GM12872 (cell line): Measurements from ENCODE around the gene LAMTOR2.

Source experiments
- TF ChIP-seq, protein P1 (sequence below): IDR thresholded peaks from 3 replicates; pipeline ENCODE4 v1.5.1; 2011; ENCODE audit warnings: low read depth, mild to moderate bottlenecking, low read length, moderate library complexity; ENCODE audit not compliant: insufficient read depth

LAMTOR2 gene

DNA sequence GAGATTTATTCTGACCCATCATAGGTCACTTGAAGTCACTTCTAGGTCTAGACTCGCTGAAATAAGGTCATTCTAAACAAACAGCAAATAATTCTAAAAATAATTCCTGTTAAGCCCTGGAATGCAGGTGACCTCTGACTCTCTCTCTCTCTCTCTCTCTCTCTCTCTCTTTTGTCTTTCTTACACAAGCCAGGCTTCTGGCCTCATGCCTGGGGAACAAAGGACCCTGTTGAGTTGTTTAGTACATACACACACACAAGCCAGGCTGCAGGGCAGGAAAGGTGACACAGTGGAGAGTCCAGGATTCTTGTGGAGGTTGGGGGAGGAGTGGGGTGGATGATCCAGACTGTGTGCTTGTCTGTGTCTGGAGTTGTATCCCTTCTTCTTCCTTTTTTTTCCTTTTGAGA, 31.7 kb downstream of the LAMTOR2 start:
- TF ChIP-seq, protein P1, sequence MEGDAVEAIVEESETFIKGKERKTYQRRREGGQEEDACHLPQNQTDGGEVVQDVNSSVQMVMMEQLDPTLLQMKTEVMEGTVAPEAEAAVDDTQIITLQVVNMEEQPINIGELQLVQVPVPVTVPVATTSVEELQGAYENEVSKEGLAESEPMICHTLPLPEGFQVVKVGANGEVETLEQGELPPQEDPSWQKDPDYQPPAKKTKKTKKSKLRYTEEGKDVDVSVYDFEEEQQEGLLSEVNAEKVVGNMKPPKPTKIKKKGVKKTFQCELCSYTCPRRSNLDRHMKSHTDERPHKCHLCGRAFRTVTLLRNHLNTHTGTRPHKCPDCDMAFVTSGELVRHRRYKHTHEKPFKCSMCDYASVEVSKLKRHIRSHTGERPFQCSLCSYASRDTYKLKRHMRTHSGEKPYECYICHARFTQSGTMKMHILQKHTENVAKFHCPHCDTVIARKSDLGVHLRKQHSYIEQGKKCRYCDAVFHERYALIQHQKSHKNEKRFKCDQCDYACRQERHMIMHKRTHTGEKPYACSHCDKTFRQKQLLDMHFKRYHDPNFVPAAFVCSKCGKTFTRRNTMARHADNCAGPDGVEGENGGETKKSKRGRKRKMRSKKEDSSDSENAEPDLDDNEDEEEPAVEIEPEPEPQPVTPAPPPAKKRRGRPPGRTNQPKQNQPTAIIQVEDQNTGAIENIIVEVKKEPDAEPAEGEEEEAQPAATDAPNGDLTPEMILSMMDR: no peak

DNA sequence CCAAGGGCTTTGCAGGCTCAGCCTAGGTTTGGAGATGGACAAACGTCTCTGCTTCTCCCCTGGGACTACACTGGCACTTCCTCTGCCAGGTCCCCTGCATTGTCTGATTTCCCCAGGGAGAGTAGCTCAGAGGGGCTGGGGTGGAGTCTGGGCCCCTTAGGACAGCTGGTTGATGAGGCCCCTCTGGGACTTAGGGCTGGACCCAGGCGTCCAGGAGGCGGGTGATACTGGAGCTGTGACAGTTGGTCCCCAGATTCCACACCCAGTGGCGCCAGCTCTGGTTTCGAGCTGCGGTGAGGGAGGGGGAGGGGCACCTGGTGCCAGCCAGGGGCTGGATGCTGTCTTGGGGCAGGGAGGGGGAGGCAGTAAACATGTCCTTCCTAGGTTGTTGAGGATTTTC, 35.1 kb downstream of the LAMTOR2 start:
- TF ChIP-seq, protein P1: no peak

- TF ChIP-seq, protein P1: no peak
Measured at GRCh38 chr1:156090138-156090839, 35.7 kb downstream of the LAMTOR2 start.

DNA sequence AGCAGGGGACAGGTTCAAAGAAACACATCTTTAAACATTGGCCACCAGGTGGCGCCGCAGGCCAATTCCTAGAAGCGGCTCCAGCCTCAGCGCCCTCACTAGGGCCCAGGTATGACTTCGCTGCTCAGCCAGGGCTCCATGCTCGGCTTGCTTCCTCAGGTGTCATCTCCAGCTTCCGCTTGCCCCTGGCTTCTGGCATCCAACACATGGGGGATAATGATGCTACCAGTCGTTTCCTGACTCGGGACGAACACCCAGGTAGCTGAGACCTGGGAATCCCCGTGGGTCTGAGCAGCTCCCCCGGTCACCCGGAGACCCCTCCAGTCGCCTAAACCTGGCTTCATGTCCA, 36.2 kb downstream of the LAMTOR2 start:
- TF ChIP-seq, protein P1: peak; percentile 84

GRCh38 chr1:156091610-156092009, 37.0 kb downstream of the LAMTOR2 start:
- TF ChIP-seq, protein P1: no peak

DNA sequence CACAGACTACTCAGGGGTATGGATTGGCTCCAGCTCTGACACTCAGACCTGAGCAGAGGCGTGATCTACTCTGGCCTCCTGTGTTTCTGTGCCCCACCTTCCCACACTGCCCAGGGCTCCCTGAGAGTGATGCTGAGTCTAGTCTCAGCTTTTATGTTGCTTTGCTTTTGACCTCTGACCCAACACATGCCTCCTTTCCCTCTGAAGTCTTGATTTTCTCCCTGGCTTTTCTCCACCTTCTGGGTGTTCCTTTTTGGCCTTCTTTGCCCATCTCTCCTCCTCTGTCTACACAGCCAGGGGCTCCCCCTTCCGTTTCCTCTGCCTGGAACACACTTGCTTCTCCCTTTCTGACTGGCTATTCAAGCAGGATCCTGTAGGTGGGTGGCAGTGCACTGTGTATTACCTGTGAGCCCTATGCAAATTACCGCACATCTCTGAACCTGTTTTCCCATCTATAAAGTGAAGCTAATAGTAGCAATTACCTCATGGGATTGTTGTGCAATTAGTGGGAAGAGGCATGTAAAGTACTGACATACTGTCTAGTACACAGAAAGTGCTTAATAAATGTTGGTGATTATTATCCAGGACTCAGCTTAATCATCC, 41.4 kb downstream of the LAMTOR2 start:
- TF ChIP-seq, protein P1: no peak

DNA sequence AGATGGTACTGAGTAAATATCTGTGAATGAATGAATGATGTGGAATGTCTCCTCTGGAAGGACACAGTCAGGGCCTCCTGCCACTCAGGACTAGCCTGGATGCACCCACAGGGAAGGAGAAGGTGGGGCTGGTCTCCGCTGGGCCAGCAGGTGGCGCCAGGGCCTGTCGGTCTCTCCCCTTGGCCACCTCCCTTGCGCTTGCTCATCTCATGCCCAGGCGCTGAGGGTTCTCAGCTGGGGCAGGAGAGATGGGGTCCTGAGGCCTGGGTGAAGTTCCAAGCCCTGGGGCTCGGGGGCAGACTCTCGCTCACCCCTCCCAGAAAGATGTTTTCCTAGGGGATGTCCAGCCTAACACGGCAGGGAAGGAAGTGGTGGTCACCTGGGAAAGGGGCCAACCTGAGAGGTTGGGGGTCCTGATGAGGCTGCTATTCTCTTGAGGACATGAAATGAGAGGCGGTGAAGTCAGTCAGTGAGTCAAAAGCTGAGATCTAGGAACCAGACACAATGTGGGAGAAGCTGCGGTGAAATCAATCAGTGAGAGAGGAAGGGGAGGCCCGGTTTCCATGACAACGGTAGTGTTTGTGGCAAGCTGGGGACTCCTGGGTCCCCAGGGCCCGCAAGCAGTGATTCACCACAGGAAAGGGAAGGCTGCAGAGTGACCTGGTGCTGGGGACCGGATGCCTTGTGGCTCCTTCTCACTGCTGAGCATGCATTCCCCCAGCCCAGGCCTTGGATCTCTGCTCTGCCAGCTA, 42.2 kb downstream of the LAMTOR2 start:
- TF ChIP-seq, protein P1: peak; percentile 99
